ENCODE data around the gene WDR53. TPM values are rescaled to one million over a fixed set of nuclear protein-coding genes. Genes with fewer than 3 reads are reported as not detected.
A peak's percentile ranks its signal among the peaks of the same experiment; 100 is the strongest.

The WDR53 gene
- total RNA-seq, 1 experiment from 2014 or later: 17.8 TPM

- no TSS peak for BruUV-seq (replicated peaks)
- no peaks in the 10 kb centered on the region for H3K9me3 ChIP-seq
These were observed 26.5 kb downstream of the WDR53 start for GRCh38 chr3:196541684-196542445.

GRCh38 chr3:196537319-196537984 lies 30.9 kb downstream of the WDR53 start:
- intact Hi-C loops (cut with micrococcal nuclease; ENCODE audit: unreplicated experiment): no loop called here
- Histone ChIP-seq H3K27me3 (replicated peaks; ENCODE audit: control insufficient read depth, insufficient read depth, low read length) (no peaks in the 10 kb centered on the region), H3K36me3 (ENCODE audit: control insufficient read depth, insufficient read depth, low read length) (no peaks in the 10 kb centered on the region), H3K4me3 (ENCODE audit: low read depth, low read length) (no peak overlapping the region), H3K4me1 (no peaks in the 10 kb centered on the region), H3K9me3 (no peaks in the 10 kb centered on the region)
- ChIA-PET CTCF (interaction anchor here (0.7 kb wide), 1 partner anchor 8 kb away, joined by 3 read pairs; no protein-coding TSS in a partner anchor), POLR2A (no interaction called here)
- no peak overlapping the region for H3K4me3 Mint-ChIP-seq (ENCODE audit: unreplicated experiment)
- no peaks in the 10 kb centered on the region for H3K4me1 Mint-ChIP-seq (ENCODE audit: low read depth, unreplicated experiment)
- no peak overlapping the region for H3K27ac Mint-ChIP-seq (ENCODE audit: unreplicated experiment)
- TF ChIP-seq, protein P1, sequence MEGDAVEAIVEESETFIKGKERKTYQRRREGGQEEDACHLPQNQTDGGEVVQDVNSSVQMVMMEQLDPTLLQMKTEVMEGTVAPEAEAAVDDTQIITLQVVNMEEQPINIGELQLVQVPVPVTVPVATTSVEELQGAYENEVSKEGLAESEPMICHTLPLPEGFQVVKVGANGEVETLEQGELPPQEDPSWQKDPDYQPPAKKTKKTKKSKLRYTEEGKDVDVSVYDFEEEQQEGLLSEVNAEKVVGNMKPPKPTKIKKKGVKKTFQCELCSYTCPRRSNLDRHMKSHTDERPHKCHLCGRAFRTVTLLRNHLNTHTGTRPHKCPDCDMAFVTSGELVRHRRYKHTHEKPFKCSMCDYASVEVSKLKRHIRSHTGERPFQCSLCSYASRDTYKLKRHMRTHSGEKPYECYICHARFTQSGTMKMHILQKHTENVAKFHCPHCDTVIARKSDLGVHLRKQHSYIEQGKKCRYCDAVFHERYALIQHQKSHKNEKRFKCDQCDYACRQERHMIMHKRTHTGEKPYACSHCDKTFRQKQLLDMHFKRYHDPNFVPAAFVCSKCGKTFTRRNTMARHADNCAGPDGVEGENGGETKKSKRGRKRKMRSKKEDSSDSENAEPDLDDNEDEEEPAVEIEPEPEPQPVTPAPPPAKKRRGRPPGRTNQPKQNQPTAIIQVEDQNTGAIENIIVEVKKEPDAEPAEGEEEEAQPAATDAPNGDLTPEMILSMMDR (IDR thresholded peaks at IDR 0.05; ENCODE audit: insufficient read depth in 1 of 2, low read depth in 1 of 2, low read length in 1 of 2, severe bottlenecking in 1 of 2, unreplicated experiment in 1 of 2): peak; percentile 41 to 68
- peaks cover 3% of the 10 kb centered on the region for H3K9me3 Mint-ChIP-seq (ENCODE audit: unreplicated experiment)
- H3K27me3 Mint-ChIP-seq (ENCODE audit: insufficient read depth, unreplicated experiment): no peaks in the 10 kb centered on the region
- BruUV-seq (replicated peaks): no TSS peak
- DNase-seq: peak in 1 of 2 experiments; percentile 31
- no peaks in the 10 kb centered on the region for H3K36me3 Mint-ChIP-seq (ENCODE audit: insufficient read depth, unreplicated experiment)

More at GRCh38 chr3:196541684-196542445, 26.5 kb downstream of the WDR53 start:
- H3K27me3 ChIP-seq (replicated peaks; ENCODE audit: control insufficient read depth, insufficient read depth, low read length): no peaks in the 10 kb centered on the region
- TF ChIP-seq, protein P1 (IDR thresholded peaks at IDR 0.05; ENCODE audit: insufficient read depth in 1 of 2, low read depth in 1 of 2, low read length in 1 of 2, severe bottlenecking in 1 of 2, unreplicated experiment in 1 of 2): no peak
- no peaks in the 10 kb centered on the region for H3K36me3 Mint-ChIP-seq (ENCODE audit: insufficient read depth, unreplicated experiment)
- ChIA-PET POLR2A (no interaction called here), CTCF (no interaction called here)
- H3K4me1 Mint-ChIP-seq (ENCODE audit: low read depth, unreplicated experiment): no peaks in the 10 kb centered on the region
- H3K36me3 ChIP-seq (ENCODE audit: control insufficient read depth, insufficient read depth, low read length): no peaks in the 10 kb centered on the region
- no peaks in the 10 kb centered on the region for H3K27me3 Mint-ChIP-seq (ENCODE audit: insufficient read depth, unreplicated experiment)
- H3K4me3 ChIP-seq (ENCODE audit: low read depth, low read length): no peak overlapping the region
- H3K4me3 Mint-ChIP-seq (ENCODE audit: unreplicated experiment): no peak overlapping the region
- DNase-seq: no peak
- H3K27ac Mint-ChIP-seq (ENCODE audit: unreplicated experiment): no peak overlapping the region
- intact Hi-C loops (cut with micrococcal nuclease; ENCODE audit: unreplicated experiment): no loop called here
- no peaks in the 10 kb centered on the region for H3K9me3 Mint-ChIP-seq (ENCODE audit: unreplicated experiment)
- no peaks in the 10 kb centered on the region for H3K4me1 ChIP-seq

DNA sequence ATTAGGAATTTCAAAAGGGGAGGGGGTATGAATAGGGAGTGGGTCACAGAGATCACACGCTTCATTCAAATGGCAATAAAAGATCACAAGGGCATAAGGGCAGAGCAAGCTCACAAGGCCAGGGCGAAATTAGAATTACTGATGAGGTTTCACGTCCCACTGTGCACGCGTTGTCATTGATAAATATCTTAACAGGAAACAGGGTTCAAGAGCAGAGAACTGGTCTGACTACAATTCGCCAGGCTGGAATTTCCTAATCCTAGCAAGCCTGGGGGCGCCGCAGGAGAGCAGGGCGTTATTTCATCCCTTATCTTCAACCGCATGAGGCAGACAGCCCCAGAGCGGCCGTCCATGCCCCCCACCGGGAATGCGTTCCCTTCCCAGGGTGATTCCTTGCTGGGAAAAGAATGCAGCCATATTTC lies 35.1 kb downstream of the WDR53 start:
- intact Hi-C loops (cut with micrococcal nuclease; ENCODE audit: unreplicated experiment): no loop called here
- Mint-ChIP-seq H3K4me1 (ENCODE audit: low read depth, unreplicated experiment) (no peaks in the 10 kb centered on the region), H3K27ac (ENCODE audit: unreplicated experiment) (no peak overlapping the region), H3K27me3 (ENCODE audit: insufficient read depth, unreplicated experiment) (no peaks in the 10 kb centered on the region), H3K9me3 (ENCODE audit: unreplicated experiment) (peaks cover 19% of the 10 kb centered on the region), H3K36me3 (ENCODE audit: insufficient read depth, unreplicated experiment) (no peaks in the 10 kb centered on the region), H3K4me3 (ENCODE audit: unreplicated experiment) (no peak overlapping the region)
- Histone ChIP-seq H3K4me1 (no peaks in the 10 kb centered on the region), H3K9me3 (no peaks in the 10 kb centered on the region), H3K4me3 (ENCODE audit: low read depth, low read length) (no peak overlapping the region), H3K36me3 (ENCODE audit: control insufficient read depth, insufficient read depth, low read length) (no peaks in the 10 kb centered on the region), H3K27me3 (replicated peaks; ENCODE audit: control insufficient read depth, insufficient read depth, low read length) (no peaks in the 10 kb centered on the region)
- TF ChIP-seq, protein P1 (IDR thresholded peaks at IDR 0.05; ENCODE audit: insufficient read depth in 1 of 2, low read depth in 1 of 2, low read length in 1 of 2, severe bottlenecking in 1 of 2, unreplicated experiment in 1 of 2): no peak
- no peak for DNase-seq
- CTCF ChIA-PET: no interaction called here
- BruUV-seq (replicated peaks): no TSS peak
- POLR2A ChIA-PET: no interaction called here
